GM11168 (cell line): Measurements from ENCODE around the gene TNNC2.
"Not testable (repeated sequence)": the region's sequence is repeated elsewhere in the genome, so short reads cannot be mapped to it uniquely, and the experiment has no call there.

Source experiments
- in situ Hi-C: fragments of 300-500 bp; cut with MboI; formaldehyde crosslinking; loops from one replicate; pipeline ENCODE4 v1.12.0; 2022; ENCODE audit warnings: low sequenced_read_pairs; ENCODE audit not compliant: unreplicated experiment

Gene TNNC2

GRCh38 chr20:45823949-45824835 is 2.9 kb downstream of the TNNC2 start:
- in situ Hi-C loops: no loop called here

DNA sequence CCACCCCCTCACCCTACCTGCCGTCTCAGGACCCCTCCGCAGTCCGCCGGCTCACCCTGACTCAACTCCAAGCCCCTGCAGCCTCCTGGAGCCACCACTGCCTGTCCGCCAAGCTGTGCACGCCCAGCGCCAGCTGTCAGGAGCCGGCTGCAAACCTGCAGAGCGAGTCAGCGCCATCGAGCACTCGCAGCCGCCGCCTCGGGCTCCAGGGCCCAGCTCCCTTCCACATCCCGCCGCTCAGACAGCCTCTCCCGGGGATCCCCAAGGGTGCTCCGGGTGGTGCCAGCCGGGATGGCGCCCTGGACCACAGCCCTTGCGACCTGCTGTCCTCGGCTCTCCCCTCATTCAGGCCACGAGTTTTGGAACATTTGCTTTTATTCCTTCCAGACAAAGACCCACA is 4.3 kb downstream of the TNNC2 start:
- in situ Hi-C loops: no loop called here

GRCh38 chr20:45821947-45822346 is 5.2 kb downstream of the TNNC2 start:
- in situ Hi-C loops: no loop called here

- in situ Hi-C loops: no loop called here
Observed at GRCh38 chr20:45819466-45819865, 7.6 kb downstream of the TNNC2 start.

GRCh38 chr20:45818239-45818638 is 8.9 kb downstream of the TNNC2 start:
- in situ Hi-C loops: no loop called here

DNA sequence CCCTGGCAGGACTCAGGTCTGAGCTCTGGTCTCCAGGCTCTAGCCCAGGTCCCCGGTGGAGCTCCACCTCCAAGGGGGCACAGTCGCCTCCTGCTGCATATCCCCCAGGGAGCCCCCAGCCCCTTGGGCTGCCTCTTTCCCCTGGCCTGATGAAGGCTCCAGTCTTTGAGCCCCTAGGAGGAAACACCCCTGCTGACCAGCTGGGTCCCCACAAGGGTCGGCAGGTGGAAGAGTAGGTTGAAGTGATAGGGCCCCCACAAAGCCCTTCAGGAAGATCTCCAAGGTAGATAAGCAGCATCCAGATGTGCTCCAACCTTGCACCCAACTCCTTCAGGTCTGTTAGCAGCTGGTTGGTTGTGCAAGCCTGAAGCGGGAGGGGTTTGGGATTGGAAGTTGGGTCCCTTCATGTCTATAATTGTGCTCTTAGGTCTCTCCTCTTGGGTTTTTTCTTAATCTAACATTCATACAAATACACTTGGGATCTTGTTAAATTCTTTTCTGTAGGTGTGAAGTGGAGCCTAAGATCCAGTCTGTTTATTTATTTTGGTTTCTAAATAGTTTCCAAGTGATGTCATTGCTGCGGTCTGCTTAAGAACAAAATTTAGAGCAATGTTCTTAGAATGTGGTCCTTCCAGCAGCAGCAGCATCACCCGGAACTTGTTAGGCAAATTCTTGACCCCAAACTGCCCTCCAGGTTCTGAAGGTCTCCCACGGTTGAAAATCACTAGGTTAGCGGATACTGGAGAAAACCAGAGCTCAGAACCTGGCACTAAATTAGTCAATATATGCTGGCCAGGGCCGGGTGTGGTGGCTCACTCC is 9.5 kb downstream of the TNNC2 start:
- in situ Hi-C loops: no loop called here

DNA sequence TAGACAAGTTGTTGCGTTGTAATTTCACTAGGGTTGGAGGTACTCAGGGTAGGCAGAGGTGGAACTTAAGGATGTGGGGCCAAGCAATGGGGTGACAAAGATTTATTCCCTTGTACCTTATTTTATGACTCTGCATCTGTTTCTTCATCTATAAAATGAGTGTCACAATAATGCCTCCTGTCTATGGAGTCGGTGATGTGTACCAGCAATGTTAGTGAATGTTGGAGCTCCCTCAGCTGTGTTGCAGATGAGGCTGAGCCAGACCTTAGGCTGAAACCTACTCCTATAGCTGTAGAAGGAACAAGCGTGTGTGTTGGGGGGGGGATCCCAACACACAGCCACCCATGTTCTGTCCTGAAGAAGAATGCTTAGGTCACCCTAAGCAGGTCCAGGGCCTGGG is 10.2 kb downstream of the TNNC2 start:
- in situ Hi-C loops: no loop called here

DNA sequence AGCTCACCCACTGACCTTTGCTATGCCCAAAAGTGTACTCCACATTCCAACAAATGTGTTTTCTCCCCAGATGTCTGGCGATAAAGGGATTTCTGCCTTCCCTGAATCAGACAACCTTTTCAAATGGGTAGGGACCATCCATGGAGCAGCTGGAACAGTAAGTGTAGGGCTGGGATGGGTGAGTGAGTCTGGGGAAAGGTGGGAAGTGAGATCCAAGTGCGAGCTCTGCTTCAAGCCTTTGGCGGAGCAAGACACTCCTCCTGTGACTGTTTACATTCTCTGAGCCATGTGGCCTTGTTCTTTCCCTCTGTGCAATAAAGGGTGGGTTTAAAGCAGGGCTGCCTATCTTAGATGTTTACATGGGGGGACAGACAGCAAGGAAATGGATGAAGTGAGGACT is 12.8 kb downstream of the TNNC2 start:
- in situ Hi-C loops: no loop called here

GRCh38 chr20:45813489-45813888 is 13.6 kb downstream of the TNNC2 start:
- in situ Hi-C loops: no loop called here

DNA sequence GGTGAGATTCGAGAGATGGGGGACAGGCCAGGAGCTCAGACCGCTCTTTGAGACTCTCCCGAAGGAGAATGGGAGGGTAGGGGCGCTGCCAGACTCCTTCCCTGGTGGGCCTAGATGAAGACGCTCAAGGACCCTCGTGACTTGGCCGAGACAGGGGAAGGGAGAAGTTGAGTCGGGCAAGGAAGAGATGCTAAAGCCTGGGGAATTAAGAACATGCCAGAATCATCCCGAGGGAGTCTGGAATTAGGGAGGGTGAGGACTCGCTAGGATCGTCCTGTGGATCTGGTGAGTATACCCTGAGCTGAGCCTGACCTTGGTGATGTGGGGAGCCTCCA is 14.1 kb downstream of the TNNC2 start:
- in situ Hi-C loops: no loop called here

GRCh38 chr20:45812157-45813005 is 14.7 kb downstream of the TNNC2 start, which contains the start of gene UBE2C:
UBE2C (plus strand) TSS chr20:45812644; CDS start chr20:45812696, 52 bp downstream.
- in situ Hi-C loops: no loop called here

DNA sequence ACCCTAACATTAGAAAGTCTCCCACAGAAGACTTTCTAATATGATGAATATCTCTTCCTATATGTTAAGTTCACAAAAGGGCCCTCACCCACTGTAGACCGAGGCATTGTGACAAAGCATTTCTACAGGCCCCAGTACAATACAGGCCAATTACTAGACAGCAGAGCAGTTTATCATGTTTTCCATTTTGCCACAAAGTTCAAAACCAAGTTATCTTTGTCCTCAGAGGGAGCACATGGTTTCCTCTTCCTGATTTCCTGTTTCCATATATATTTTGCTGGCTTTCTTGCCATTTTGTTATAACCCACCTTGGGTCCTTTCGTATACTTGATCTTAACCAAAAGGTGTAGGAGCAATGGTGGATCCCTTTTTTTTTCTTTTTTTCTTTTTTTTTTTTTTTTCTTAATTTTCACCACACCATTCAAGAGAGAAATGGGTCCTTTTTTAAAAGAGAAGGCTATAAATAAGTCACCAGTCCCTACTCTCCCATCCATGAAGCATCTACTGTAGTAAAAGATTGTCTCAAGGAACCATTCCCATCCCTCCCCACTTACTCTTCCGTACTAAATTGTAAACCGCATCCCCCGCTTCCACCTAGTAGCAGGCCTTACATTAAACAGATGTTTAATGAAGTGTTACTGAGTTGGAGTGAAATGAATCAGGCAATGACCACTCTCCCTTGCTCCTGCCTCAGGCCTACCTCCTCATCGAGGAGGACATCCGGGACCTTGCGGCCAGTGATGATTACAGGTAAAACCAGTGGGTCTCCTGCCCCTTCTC is 16.7 kb downstream of the TNNC2 start:
- in situ Hi-C loops: no loop called here

DNA sequence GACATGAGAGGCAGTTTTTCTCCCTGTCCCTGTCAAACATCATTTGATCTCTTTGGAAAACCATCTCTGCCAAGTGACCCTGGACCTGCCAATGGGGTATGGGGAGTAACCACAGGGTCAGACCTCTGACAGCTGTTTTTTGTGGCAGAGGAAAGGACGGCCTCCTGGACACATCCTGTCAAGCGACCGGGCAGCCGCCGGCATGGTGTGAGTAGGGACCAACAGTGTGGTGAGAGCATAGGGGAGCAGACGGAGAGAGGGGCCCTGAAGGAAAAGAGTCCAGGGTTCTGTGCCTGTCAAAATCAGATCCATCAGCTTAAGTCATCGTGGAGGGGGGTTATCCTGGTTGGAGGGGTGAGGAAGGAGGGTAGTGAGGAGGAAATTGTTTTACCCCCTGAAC is 25.3 kb downstream of the TNNC2 start:
- in situ Hi-C loops: no loop called here

DNA sequence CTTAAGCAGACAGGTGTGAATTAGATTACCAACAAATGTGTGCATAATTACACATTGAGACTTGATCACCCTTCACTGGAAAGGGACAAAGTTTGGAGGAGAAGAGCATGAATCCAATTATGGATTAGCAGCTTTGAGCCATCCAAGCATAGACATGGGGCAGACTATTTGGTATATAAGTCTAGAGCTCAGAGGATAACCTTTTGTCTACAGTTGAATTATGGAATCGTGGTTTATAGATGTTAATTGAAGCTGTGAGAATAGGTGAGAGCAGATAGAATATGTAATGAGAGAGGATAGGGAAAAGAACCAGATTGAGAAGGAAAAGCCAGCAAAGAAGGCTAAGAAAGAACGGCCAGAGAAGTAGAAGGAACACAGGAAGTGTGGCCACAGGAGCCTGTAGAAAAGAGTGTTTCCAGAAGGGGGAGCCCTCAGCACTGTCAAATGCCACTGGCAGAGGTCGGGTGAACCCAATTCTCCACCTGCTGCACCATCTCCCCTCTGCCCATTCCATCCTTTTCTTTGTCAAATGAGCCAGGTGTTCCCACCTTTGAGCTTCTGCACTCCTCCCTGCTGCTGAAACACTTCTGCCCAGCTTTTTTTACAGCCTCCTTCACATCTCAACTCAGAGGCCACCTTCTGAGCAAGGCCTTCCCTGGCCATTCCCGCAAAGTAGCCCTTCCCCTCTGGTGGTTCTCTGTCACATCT is 28.0 kb downstream of the TNNC2 start:
- in situ Hi-C loops: no loop called here

GRCh38 chr20:45797955-45798354 is 29.2 kb downstream of the TNNC2 start:
- in situ Hi-C loops: not testable (repeated sequence)

GRCh38 chr20:45797510-45797909 is 29.6 kb downstream of the TNNC2 start:
- in situ Hi-C loops: not testable (repeated sequence)

GRCh38 chr20:45796337-45797065 is 30.6 kb downstream of the TNNC2 start:
- in situ Hi-C loops: no loop called here

GRCh38 chr20:45792317-45793118 is 34.6 kb downstream of the TNNC2 start:
- in situ Hi-C loops: no loop called here
